Mesothelial cell of epicardium (in vitro differentiated cells): ENCODE measurements around the gene MCAT. TPM values are rescaled to one million over a fixed set of nuclear protein-coding genes. Genes with fewer than 3 reads are reported as not detected.

Source experiments
- DNase-seq, 2 experiments: peaks; one replicate each; pipeline ENCODE4 v3.0.0; 2021; ENCODE audit warnings: low spot score in 2 of 2; ENCODE audit not compliant: unreplicated experiment in 2 of 2
- H3K27ac Mint-ChIP-seq: 2 replicates; pipeline ENCODE4 v1.8.0; 2021; ENCODE audit warnings: mixed read lengths
- H3K27me3 Mint-ChIP-seq: 2 replicates; pipeline ENCODE4 v1.8.0; 2021; ENCODE audit warnings: low read depth, mixed read lengths
- H3K36me3 Mint-ChIP-seq: 2 replicates; pipeline ENCODE4 v1.8.0; 2021; ENCODE audit warnings: mixed read lengths
- H3K4me1 Mint-ChIP-seq: 2 replicates; pipeline ENCODE4 v1.8.0; 2021; ENCODE audit warnings: mixed read lengths
- H3K4me3 Mint-ChIP-seq: 2 replicates; pipeline ENCODE4 v1.8.0; 2021; ENCODE audit warnings: mild to moderate bottlenecking, moderate library complexity, mixed read lengths
- H3K9me3 Mint-ChIP-seq: 2 replicates; pipeline ENCODE4 v1.8.0; 2021; ENCODE audit warnings: mixed read lengths
- total RNA-seq: library from RNA; stranded (reverse); gene quantifications from 3 replicates; pipeline ENCODE4 v1.2.1, GENCODE V29; 2021
- TF ChIP-seq, protein P1 (sequence below): fragments of 200-600 bp; sonication (generic); IDR thresholded peaks from one replicate; pipeline ENCODE4 v1.5.0; 2021; ENCODE audit warnings: antibody characterized with exemption; ENCODE audit not compliant: unreplicated experiment

MCAT gene
- total RNA-seq, 1 donor from 2014 or later, result 18.1 TPM

- H3K4me3 Mint-ChIP-seq, result no peak overlapping the region
- no peak for DNase-seq
- H3K27ac Mint-ChIP-seq, result no peak overlapping the region
- H3K36me3 Mint-ChIP-seq, result peaks cover 30% of the 10 kb centered on the region
- TF ChIP-seq, protein P1, sequence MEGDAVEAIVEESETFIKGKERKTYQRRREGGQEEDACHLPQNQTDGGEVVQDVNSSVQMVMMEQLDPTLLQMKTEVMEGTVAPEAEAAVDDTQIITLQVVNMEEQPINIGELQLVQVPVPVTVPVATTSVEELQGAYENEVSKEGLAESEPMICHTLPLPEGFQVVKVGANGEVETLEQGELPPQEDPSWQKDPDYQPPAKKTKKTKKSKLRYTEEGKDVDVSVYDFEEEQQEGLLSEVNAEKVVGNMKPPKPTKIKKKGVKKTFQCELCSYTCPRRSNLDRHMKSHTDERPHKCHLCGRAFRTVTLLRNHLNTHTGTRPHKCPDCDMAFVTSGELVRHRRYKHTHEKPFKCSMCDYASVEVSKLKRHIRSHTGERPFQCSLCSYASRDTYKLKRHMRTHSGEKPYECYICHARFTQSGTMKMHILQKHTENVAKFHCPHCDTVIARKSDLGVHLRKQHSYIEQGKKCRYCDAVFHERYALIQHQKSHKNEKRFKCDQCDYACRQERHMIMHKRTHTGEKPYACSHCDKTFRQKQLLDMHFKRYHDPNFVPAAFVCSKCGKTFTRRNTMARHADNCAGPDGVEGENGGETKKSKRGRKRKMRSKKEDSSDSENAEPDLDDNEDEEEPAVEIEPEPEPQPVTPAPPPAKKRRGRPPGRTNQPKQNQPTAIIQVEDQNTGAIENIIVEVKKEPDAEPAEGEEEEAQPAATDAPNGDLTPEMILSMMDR, result no peak
- no peaks in the 10 kb centered on the region for H3K27me3 Mint-ChIP-seq
- H3K4me1 Mint-ChIP-seq, result no peaks in the 10 kb centered on the region
- H3K9me3 Mint-ChIP-seq, result no peaks in the 10 kb centered on the region
These were observed 32.9 kb upstream of the MCAT start for GRCh38 chr22:43176090-43176489.

DNA sequence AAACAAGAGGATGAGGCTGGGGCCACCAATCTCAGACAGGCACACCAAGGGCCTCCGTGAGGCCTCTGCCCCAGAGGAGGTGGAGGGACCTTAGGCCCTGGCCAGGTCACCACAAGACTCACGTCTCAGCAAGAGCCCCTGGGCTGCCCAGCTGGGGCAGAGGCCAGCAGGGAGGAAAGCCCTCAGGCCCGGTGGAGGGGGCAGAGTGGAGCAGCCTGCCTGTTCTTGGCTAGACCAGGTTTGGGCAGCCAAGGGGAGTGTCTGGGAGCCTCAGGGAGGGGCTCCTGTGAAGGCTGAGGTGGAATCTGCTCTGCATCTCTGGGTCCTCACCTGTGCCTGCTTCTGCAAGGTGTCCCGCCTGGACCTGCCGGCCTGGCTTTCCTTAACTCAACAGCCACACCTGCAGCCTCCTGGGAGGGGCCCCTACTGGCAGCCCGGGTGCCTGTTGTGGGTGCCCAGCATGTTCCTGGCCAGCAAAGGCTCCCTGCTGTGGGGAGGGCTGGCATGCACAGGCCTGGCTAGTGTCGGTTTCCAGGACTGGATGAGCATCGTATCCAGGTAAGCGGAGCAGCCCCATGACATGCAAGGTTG lies 31.8 kb upstream of the MCAT start:
- Mint-ChIP-seq H3K4me1 (no peaks in the 10 kb centered on the region), H3K27ac (no peak overlapping the region), H3K4me3 (no peak overlapping the region), H3K27me3 (no peaks in the 10 kb centered on the region), H3K36me3 (peaks cover 30% of the 10 kb centered on the region), H3K9me3 (no peaks in the 10 kb centered on the region)
- no peak for DNase-seq
- TF ChIP-seq, protein P1, result no peak

DNA sequence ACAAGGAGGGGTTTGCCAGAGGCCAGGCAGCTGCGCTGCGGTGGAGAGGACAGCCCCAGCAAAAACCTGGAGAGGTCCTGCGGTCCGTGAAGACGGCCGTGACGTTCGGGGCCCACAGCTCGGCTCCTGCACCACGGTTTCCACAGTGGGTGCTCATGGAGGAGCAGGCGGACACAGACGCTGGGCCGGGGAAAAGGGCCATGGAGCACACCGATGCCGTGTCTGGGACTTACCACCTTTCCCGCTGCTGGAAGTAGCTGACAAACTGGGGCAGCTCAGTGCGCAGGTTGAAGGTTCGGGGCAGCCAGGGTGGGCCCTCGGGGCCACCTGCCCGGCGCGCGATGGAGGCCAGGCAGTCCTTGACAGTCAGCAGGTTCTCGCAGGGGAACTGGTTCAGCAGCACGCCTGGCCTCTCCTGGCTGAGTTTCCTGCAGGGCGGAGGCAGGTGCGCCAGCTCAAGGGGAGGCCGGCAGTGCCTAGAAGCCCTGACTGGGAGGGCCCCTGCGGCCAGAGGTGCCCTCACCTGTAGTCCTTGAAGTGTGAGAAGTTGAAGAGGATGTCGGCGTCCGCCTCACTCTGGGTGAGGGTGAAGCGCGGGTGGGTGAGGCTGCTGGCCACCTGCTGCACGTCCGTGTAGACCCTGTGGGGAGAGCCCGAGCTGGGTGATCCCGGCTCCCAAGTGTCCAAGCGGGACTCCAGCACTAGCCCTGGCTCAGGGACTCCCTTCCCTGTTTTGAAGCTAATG lies 30.9 kb upstream of the MCAT start:
- H3K4me1 Mint-ChIP-seq, result no peaks in the 10 kb centered on the region
- H3K36me3 Mint-ChIP-seq, result peaks cover 25% of the 10 kb centered on the region
- TF ChIP-seq, protein P1, result no peak
- H3K27me3 Mint-ChIP-seq, result no peaks in the 10 kb centered on the region
- no peak overlapping the region for H3K27ac Mint-ChIP-seq
- H3K4me3 Mint-ChIP-seq, result no peak overlapping the region
- H3K9me3 Mint-ChIP-seq, result no peaks in the 10 kb centered on the region
- DNase-seq, result no peak

- H3K4me1 Mint-ChIP-seq, result no peaks in the 10 kb centered on the region
- peaks cover 24% of the 10 kb centered on the region for H3K36me3 Mint-ChIP-seq
- DNase-seq, result no peak
- no peaks in the 10 kb centered on the region for H3K27me3 Mint-ChIP-seq
- no peaks in the 10 kb centered on the region for H3K9me3 Mint-ChIP-seq
- no peak overlapping the region for H3K27ac Mint-ChIP-seq
- TF ChIP-seq, protein P1, result no peak
- H3K4me3 Mint-ChIP-seq, result no peak overlapping the region
These were observed 30.4 kb upstream of the MCAT start for GRCh38 chr22:43173566-43173965.

- H3K27me3 Mint-ChIP-seq, result no peaks in the 10 kb centered on the region
- no peak for DNase-seq
- H3K4me3 Mint-ChIP-seq, result no peak overlapping the region
- peaks cover 17% of the 10 kb centered on the region for H3K36me3 Mint-ChIP-seq
- no peaks in the 10 kb centered on the region for H3K9me3 Mint-ChIP-seq
- TF ChIP-seq, protein P1, result no peak
- H3K4me1 Mint-ChIP-seq, result no peaks in the 10 kb centered on the region
- no peak overlapping the region for H3K27ac Mint-ChIP-seq
These were observed 29.0 kb upstream of the MCAT start for GRCh38 chr22:43172191-43172590.
